Measurements from ENCODE around the gene ISYNA1.

DNA sequence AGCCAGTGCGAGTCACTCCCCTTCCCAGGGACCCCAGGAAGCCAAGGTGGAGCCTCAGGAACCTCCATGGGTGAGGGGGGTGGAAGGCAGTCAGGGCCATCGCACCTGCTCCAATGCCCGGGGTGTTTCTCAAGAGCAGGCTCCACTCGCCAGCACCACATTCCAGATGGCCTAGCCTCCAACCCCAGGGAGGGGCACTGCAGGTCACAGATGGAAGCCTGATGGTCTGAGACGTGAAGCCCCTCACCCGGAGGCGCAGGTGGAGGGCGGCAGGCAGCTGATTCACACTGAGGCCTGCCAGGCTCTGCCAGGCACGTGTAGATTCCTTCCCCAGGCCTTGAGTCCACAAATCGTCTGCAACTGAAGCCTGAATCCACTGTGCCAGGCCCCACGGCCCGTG is 23.0 kb upstream of the ISYNA1 start:
- no peak for TF ChIP-seq POLR2A (IDR thresholded peaks at IDR 0.05)
- no peak for TF ChIP-seq CTCF (IDR thresholded peaks at IDR 0.05)

Data from heart left ventricle (tissue), 13 donors.